Measurements from ENCODE around the gene ARMC9.
"Not testable (repeated sequence)": the region's sequence is repeated elsewhere in the genome, so short reads cannot be mapped to it uniquely, and the experiment has no call there.

ARMC9 gene

GRCh38 chr2:231373786-231374349 lies 175.4 kb downstream of the ARMC9 start:
- no peak for DNase-seq (ENCODE audit: low read depth)
- H3K4me3 ChIP-seq (ENCODE audit: control insufficient read depth, low read depth, low read length) = no peak overlapping the region
- TF ChIP-seq CTCF (IDR thresholded peaks at IDR 0.05; ENCODE audit: control insufficient read depth, insufficient read depth, low read depth, low read length, missing control alignments) = no peak

GRCh38 chr2:231374771-231375170 lies 176.3 kb downstream of the ARMC9 start:
- DNase-seq (ENCODE audit: low read depth) = no peak

GRCh38 chr2:231375994-231376615 lies 177.7 kb downstream of the ARMC9 start:
- DNase-seq (ENCODE audit: low read depth) = not testable (repeated sequence)

More at GRCh38 chr2:231374771-231375170, 176.3 kb downstream of the ARMC9 start:
- TF ChIP-seq CTCF (IDR thresholded peaks at IDR 0.05; ENCODE audit: control insufficient read depth, insufficient read depth, low read depth, low read length, missing control alignments) = no peak
- no peak overlapping the region for H3K4me3 ChIP-seq (ENCODE audit: control insufficient read depth, low read depth, low read length)

GRCh38 chr2:231376857-231377256 lies 178.4 kb downstream of the ARMC9 start:
- TF ChIP-seq CTCF (IDR thresholded peaks at IDR 0.05; ENCODE audit: control insufficient read depth, insufficient read depth, low read depth, low read length, missing control alignments) = no peak
- no peak overlapping the region for H3K4me3 ChIP-seq (ENCODE audit: control insufficient read depth, low read depth, low read length)
- no peak for DNase-seq (ENCODE audit: low read depth)

More at GRCh38 chr2:231375994-231376615, 177.7 kb downstream of the ARMC9 start:
- not testable (repeated sequence) for H3K4me3 ChIP-seq (ENCODE audit: control insufficient read depth, low read depth, low read length)

- TF ChIP-seq CTCF (IDR thresholded peaks at IDR 0.05; ENCODE audit: control insufficient read depth, insufficient read depth, low read depth, low read length, missing control alignments) = no peak
- no peak overlapping the region for H3K4me3 ChIP-seq (ENCODE audit: control insufficient read depth, low read depth, low read length)
- no peak for DNase-seq (ENCODE audit: low read depth)
Observed at GRCh38 chr2:231378026-231378722, 179.7 kb downstream of the ARMC9 start.

- H3K4me3 ChIP-seq (ENCODE audit: control insufficient read depth, low read depth, low read length) = no peak overlapping the region
- DNase-seq (ENCODE audit: low read depth) = no peak
- no peak for TF ChIP-seq CTCF (IDR thresholded peaks at IDR 0.05; ENCODE audit: control insufficient read depth, insufficient read depth, low read depth, low read length, missing control alignments)
Observed at GRCh38 chr2:231379266-231380215, 181.1 kb downstream of the ARMC9 start.
